Lung (tissue), 12 donors: ENCODE measurements around the gene RSAD2. TPM values are rescaled to one million over a fixed set of nuclear protein-coding genes. Genes with fewer than 3 reads are reported as not detected.

Source experiments
- ATAC-seq: fragments of 200-7000 bp; cut with Tn5 transposase; one replicate; pipeline ENCODE4 v1.9.1; 2020; ENCODE audit warnings: moderate number of reproducible peaks; ENCODE audit not compliant: insufficient read depth, low FRiP score
- DNase-seq, 3 donors: peaks; one replicate each; pipeline ENCODE4 v3.0.0-alpha.2; 2013 to 2017
- H3K27ac ChIP-seq, 2 donors: one replicate each; pipeline ENCODE4 v1.5.1; 2013; ENCODE audit warnings: mild to moderate bottlenecking in 2 of 2, moderate library complexity in 2 of 2, control low read depth in 1 of 2, inconsistent platforms in 1 of 2, low read depth in 1 of 2, low read length in 1 of 2
- H3K27me3 ChIP-seq, 3 donors: one replicate each; pipeline ENCODE4 v1.5.1; 2013; ENCODE audit warnings: low read length in 2 of 3; ENCODE audit not compliant: control insufficient read depth in 3 of 3, insufficient read depth in 3 of 3
- H3K36me3 ChIP-seq, 4 donors: one replicate each; pipeline ENCODE4 v1.5.1; 2013; ENCODE audit warnings: low read length in 4 of 4, mild to moderate bottlenecking in 1 of 4, moderate library complexity in 1 of 4; ENCODE audit not compliant: control insufficient read depth in 4 of 4, insufficient read depth in 4 of 4
- H3K4me1 ChIP-seq, 5 donors: one replicate each; pipeline ENCODE4 v1.5.1; 2013; ENCODE audit warnings: low read length in 5 of 5, mild to moderate bottlenecking in 2 of 5, moderate library complexity in 1 of 5; ENCODE audit not compliant: control insufficient read depth in 5 of 5, insufficient read depth in 5 of 5
- H3K4me3 ChIP-seq: one replicate; pipeline ENCODE4 v1.5.1; 2013; ENCODE audit warnings: mild to moderate bottlenecking, control low read depth, moderate library complexity
- H3K9ac ChIP-seq, 2 donors: one replicate each; pipeline ENCODE4 v1.5.1; 2013; ENCODE audit warnings: low read length in 2 of 2, control low read depth in 1 of 2; ENCODE audit not compliant: insufficient read depth in 1 of 2
- H3K9me3 ChIP-seq, 4 donors: one replicate each; pipeline ENCODE4 v1.5.1; 2013; ENCODE audit warnings: low read length in 3 of 4, mild to moderate bottlenecking in 1 of 4, moderate library complexity in 1 of 4; ENCODE audit not compliant: control insufficient read depth in 4 of 4, insufficient read depth in 3 of 4
- WGBS, 2 donors: extraction: QIAGEN DNeasy Blood & Tissue Kit; methylation state at CpG; one replicate each; pipeline ENCODE4 v1.1.7; 2013; 5-methylcytosine and 5-hydroxymethylcytosine counted together
- polyA plus RNA-seq, 2 donors: library from polyadenylated mRNA; stranded (reverse); fragments of 200-250 nt; gene quantifications; one replicate each; pipeline ENCODE4 v1.2.1, GENCODE V29; 2013
- total RNA-seq, 2 donors: library from RNA; depleted of rRNA in 1 of 2; stranded (reverse); fragments of >200 nt in 1 of 2; gene quantifications; one replicate each; pipeline ENCODE4 v1.2.1, GENCODE V29; 2014 to 2021
- TF ChIP-seq, protein P1 (sequence below): IDR thresholded peaks from 2 replicates; pipeline ENCODE4 v1.5.1; 2012; ENCODE audit warnings: mild to moderate bottlenecking; ENCODE audit errors: control extremely low read depth, extremely low read depth
- donor health status: control.
- donor health status: control.
- donor health status: Bipolar disorder and iron deficiency.
- donor health status: healthy.
- donor health status: DM: yes; HTN: yes; CAD: no.

The RSAD2 gene
- total and polyA plus RNA-seq, 4 donors: 3.3 to 13.2 (median 12.0) TPM

DNA sequence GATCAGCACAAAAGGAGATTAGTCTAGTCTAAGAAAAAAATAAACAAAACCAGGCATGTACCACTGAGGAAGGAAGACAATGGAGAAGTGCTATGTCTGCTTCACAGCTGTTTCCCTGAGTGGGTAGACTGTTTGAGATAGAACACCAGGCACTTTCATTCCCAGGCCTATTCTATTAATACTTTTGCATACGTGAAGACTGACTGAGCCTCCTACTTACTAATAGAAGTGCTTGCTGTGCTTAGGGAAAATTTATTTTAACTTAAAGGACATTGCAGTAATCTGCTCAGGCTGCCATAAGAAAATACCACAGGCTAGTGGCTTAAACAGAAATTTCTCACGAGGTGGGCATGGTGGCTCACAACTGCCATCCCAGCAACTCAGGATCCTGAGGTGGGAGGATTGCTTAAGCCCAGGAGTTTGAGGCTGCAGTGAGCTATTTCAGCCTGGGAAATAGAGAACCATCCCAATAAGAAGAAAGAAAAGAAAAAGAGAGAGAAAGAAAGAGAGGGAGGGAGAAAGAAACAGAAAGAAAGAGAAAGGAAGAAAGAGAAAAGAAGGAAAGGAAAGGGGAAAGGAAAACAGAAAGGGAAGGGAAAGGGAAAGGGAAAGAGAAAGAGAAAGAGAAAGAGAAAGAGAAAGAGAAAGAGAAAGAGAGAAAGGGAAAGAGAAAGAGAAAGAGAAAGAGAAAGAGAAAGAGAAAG lies 44.8 kb upstream of the RSAD2 start:
- no peak overlapping the region for H3K4me3 ChIP-seq
- 45 to 55% methylated on average over 2 of the region's 2 CpGs for WGBS, 2 donors

DNA sequence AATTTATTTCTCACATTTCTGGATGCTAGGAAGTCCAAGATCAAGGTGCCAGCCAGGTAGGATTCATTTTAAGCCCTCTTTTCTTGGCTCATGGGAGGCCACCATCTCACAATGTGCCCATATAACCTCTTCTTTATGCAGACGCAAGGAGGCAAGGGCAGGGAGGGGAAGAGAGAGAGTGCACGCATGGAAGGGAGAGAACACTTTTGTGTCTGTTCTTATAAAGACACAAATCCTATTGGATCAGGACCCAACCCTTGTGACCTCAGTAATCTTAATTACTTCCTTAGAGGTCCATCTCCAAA lies 44.3 kb upstream of the RSAD2 start:
- TF ChIP-seq, protein P1, sequence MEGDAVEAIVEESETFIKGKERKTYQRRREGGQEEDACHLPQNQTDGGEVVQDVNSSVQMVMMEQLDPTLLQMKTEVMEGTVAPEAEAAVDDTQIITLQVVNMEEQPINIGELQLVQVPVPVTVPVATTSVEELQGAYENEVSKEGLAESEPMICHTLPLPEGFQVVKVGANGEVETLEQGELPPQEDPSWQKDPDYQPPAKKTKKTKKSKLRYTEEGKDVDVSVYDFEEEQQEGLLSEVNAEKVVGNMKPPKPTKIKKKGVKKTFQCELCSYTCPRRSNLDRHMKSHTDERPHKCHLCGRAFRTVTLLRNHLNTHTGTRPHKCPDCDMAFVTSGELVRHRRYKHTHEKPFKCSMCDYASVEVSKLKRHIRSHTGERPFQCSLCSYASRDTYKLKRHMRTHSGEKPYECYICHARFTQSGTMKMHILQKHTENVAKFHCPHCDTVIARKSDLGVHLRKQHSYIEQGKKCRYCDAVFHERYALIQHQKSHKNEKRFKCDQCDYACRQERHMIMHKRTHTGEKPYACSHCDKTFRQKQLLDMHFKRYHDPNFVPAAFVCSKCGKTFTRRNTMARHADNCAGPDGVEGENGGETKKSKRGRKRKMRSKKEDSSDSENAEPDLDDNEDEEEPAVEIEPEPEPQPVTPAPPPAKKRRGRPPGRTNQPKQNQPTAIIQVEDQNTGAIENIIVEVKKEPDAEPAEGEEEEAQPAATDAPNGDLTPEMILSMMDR: no peak
- Histone ChIP-seq H3K4me1 (no peaks in the 10 kb centered on the region), H3K9ac (no peak overlapping the region), H3K27me3 (no peaks in the 10 kb centered on the region), H3K36me3 (peaks cover 0 to 2% (median 0%) of the 10 kb centered on the region in 4 donors), H3K27ac (peak overlapping the region in 1 of 2 donors; percentile 37), H3K4me3 (no peak overlapping the region), H3K9me3 (peaks cover 0 to 5% (median 1%) of the 10 kb centered on the region in 4 donors)
- DNase-seq: no peak
- WGBS, 2 donors: 97 to 98% methylated on average over 2 of the region's 2 CpGs
- ATAC-seq: no peak

More for the DNA sequence above, 44.8 kb upstream of the RSAD2 start:
- H3K27ac ChIP-seq: no peak overlapping the region
- H3K4me1 ChIP-seq: peaks cover 0 to 4% (median 0%) of the 10 kb centered on the region in 5 donors
- ATAC-seq (no peak), DNase-seq (peak in 2 of 3 donors; percentile 40 to 47)
- TF ChIP-seq, protein P1: no peak
- no peaks in the 10 kb centered on the region for H3K27me3 ChIP-seq
- H3K36me3 ChIP-seq: no peaks in the 10 kb centered on the region
- peaks cover 0 to 5% (median 1%) of the 10 kb centered on the region in 4 donors for H3K9me3 ChIP-seq
- H3K9ac ChIP-seq: no peak overlapping the region

DNA sequence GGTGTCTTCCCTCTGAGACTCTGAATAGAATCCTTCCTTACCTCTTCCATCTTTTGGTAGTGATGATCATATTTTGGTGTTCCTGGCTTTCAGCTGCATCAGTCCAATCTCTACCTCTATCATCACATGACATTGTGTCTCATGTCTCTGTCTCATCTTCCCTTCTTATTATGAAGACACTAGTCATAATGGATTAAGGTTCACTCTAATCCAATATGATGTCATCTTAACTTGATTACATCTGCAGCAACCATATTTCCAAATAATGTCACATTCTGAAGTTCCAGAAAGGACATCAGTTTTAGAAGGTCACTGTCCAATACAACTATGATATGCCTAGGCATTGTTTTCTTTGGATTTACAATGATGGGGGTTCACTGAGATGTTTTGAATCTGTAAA lies 43.4 kb upstream of the RSAD2 start:
- Histone ChIP-seq H3K27me3 (no peaks in the 10 kb centered on the region), H3K9ac (no peak overlapping the region), H3K9me3 (peaks cover 0 to 5% (median 1%) of the 10 kb centered on the region in 4 donors), H3K4me1 (no peaks in the 10 kb centered on the region), H3K27ac (no peak overlapping the region), H3K4me3 (no peak overlapping the region), H3K36me3 (peaks cover 0 to 5% (median 0%) of the 10 kb centered on the region in 4 donors)
- TF ChIP-seq, protein P1: no peak
- ATAC-seq: no peak
- no peak for DNase-seq

DNA sequence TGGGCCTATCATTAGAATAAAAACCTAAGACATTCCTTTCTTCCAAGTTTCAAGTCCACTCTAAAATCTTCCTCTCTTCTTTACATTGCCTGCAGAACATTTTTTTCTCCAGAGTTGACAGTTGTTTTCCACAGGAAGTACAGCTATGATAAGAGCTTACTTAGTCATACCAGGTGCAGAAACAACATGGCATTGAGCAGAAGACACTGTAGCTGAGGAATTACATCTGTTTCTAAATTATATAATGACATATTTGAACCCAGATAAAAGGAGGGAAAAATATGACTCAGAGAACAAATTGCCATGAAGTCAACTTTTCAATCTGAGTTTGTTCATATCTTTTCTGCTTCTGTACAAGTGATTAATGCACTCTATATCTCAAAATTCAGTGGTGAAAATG lies 42.1 kb upstream of the RSAD2 start:
- Histone ChIP-seq H3K36me3 (peaks cover 0 to 8% (median 0%) of the 10 kb centered on the region in 4 donors), H3K9ac (no peak overlapping the region), H3K9me3 (peaks cover 0 to 5% (median 1%) of the 10 kb centered on the region in 4 donors), H3K4me1 (no peaks in the 10 kb centered on the region), H3K27ac (no peak overlapping the region), H3K27me3 (no peaks in the 10 kb centered on the region), H3K4me3 (no peak overlapping the region)
- ATAC-seq (no peak), DNase-seq (no peak)
- TF ChIP-seq, protein P1: no peak
